Vagina (tissue), 2 donors: Measurements from ENCODE around the gene RTBDN. TPM values are rescaled to one million over a fixed set of nuclear protein-coding genes. Genes with fewer than 3 reads are reported as not detected.

Source experiments
- DNase-seq, 2 donors: peaks; one replicate each; pipeline ENCODE4 v3.0.0-alpha.2; 2017; ENCODE audit errors: extremely low spot score in 2 of 2
- H3K27ac ChIP-seq: fragments of 200-600 bp; sonication (generic); one replicate; pipeline ENCODE4 v1.5.1; 2019
- H3K27me3 ChIP-seq: fragments of 200-600 bp; sonication (generic); one replicate; pipeline ENCODE4 v1.5.1; 2019
- H3K36me3 ChIP-seq, 2 donors: fragments of 200-600 bp; sonication (generic); one replicate each; pipeline ENCODE4 v1.5.1; 2017 to 2019
- H3K4me1 ChIP-seq: fragments of 200-600 bp; sonication (generic); one replicate; pipeline ENCODE4 v1.5.1; 2019
- H3K4me3 ChIP-seq, 2 donors: fragments of 200-600 bp; sonication (generic); 1 replicate in 1 of 2; 2 replicates in 1 of 2; pipeline ENCODE4 v1.5.1; 2016 to 2019
- H3K9me3 ChIP-seq: fragments of 200-600 bp; sonication (generic); one replicate; pipeline ENCODE4 v1.5.1; 2019
- POLR2A ChIP-seq, 2 donors: fragments of 450-650 bp; IDR thresholded peaks; one replicate each; pipeline ENCODE4 v1.6.1; 2017; ENCODE audit warnings: antibody characterized with exemption in 2 of 2, mild to moderate bottlenecking in 2 of 2, moderate library complexity in 2 of 2
- POLR2AphosphoS5 ChIP-seq, 2 donors: sonication (generic); formaldehyde crosslinking; IDR thresholded peaks; one replicate each; pipeline ENCODE4 v1.9.0; 2017; ENCODE audit warnings: antibody characterized with exemption in 2 of 2, mild to moderate bottlenecking in 2 of 2, low read depth in 1 of 2; ENCODE audit not compliant: insufficient read depth in 1 of 2
- intact Hi-C: fragments of 100-400 bp; cut with DNase I; formaldehyde crosslinking; loops from one replicate; pipeline ENCODE4 v1.15.1; 2023
- total RNA-seq: library from RNA; depleted of rRNA; stranded (reverse); fragments of >200 nt; gene quantifications from one replicate; pipeline ENCODE4 v1.2.3, GENCODE V29; 2016
- TF ChIP-seq, protein P1 (sequence below), 3 experiments: fragments of 450-650 bp in 2 of 3; fragments of 200-600 bp in 1 of 3; sonication (generic) in 1 of 3; IDR thresholded peaks; one replicate each; pipeline ENCODE4 v1.5.1; 2017 to 2019; ENCODE audit warnings: antibody characterized with exemption in 3 of 3, mild to moderate bottlenecking in 2 of 3, moderate library complexity in 2 of 3

RTBDN gene
- total RNA-seq, 1 donor from 2014 or later, result 8.8 TPM

GRCh38 chr19:12783849-12784393, 50.5 kb downstream of the RTBDN start:
- DNase-seq, result no peak
- H3K36me3 ChIP-seq, result no peaks in the 10 kb centered on the region
- peak overlapping the region; percentile 97 for H3K27ac ChIP-seq
- H3K9me3 ChIP-seq, result no peaks in the 10 kb centered on the region
- intact Hi-C loops, result no loop called here
- no peaks in the 10 kb centered on the region for H3K27me3 ChIP-seq
- H3K4me3 ChIP-seq, result peak overlapping the region in 1 of 2 donors; percentile 45
- H3K4me1 ChIP-seq, result peaks cover 76% of the 10 kb centered on the region
- no peak for TF ChIP-seq POLR2A (IDR thresholded peaks at IDR 0.05)

DNA sequence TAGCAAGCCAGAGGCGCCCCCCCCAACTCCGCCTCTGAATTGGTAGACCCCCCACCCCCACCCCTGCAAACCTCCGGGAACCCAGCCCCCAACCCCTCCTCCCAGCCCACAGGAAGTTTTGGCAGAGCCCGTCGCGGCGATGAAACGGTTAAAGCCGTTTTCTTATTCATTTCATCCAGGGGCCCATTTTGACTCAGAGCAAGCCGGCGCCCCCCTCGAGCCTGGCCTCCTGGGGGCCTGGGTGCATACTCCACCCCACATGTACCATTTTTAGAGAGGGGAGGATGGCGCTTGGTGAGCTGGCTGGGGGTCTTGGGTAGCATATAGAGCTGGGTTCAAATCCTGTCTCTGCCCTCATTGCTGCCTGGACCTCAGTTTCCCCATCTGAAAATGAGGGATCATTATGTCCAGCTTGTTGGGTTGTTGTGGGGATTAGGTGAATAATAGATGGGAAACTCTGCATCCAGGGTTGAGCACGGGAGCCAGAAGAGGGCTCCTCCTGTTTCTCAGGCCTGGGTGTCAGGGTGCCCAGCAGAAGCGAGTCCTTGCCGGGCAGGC, 51.0 kb downstream of the RTBDN start:
- Histone ChIP-seq H3K27me3 (no peaks in the 10 kb centered on the region), H3K36me3 (no peaks in the 10 kb centered on the region), H3K9me3 (no peaks in the 10 kb centered on the region), H3K4me3 (peak overlapping the region; percentile 45 to 59), H3K27ac (peak overlapping the region; percentile 97), H3K4me1 (peaks cover 76% of the 10 kb centered on the region)
- no peak for DNase-seq
- TF ChIP-seq POLR2AphosphoS5 (IDR thresholded peaks at IDR 0.05; ENCODE audit: insufficient read depth in 1 of 2, low read depth in 1 of 2) (no peak), POLR2A (IDR thresholded peaks at IDR 0.05) (no peak)
- TF ChIP-seq, protein P1, sequence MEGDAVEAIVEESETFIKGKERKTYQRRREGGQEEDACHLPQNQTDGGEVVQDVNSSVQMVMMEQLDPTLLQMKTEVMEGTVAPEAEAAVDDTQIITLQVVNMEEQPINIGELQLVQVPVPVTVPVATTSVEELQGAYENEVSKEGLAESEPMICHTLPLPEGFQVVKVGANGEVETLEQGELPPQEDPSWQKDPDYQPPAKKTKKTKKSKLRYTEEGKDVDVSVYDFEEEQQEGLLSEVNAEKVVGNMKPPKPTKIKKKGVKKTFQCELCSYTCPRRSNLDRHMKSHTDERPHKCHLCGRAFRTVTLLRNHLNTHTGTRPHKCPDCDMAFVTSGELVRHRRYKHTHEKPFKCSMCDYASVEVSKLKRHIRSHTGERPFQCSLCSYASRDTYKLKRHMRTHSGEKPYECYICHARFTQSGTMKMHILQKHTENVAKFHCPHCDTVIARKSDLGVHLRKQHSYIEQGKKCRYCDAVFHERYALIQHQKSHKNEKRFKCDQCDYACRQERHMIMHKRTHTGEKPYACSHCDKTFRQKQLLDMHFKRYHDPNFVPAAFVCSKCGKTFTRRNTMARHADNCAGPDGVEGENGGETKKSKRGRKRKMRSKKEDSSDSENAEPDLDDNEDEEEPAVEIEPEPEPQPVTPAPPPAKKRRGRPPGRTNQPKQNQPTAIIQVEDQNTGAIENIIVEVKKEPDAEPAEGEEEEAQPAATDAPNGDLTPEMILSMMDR (IDR thresholded peaks at IDR 0.05), result no peak
- intact Hi-C loops, result no loop called here

GRCh38 chr19:12782424-12783290, 51.7 kb downstream of the RTBDN start:
- Histone ChIP-seq H3K27ac (peak overlapping the region; percentile 97), H3K4me1 (peaks cover 75% of the 10 kb centered on the region), H3K4me3 (peak overlapping the region; percentile 45 to 59), H3K36me3 (no peaks in the 10 kb centered on the region), H3K9me3 (no peaks in the 10 kb centered on the region), H3K27me3 (no peaks in the 10 kb centered on the region)
- intact Hi-C loops, result no loop called here
- no peak for DNase-seq
- TF ChIP-seq, protein P1 (IDR thresholded peaks at IDR 0.05), result no peak
- TF ChIP-seq POLR2AphosphoS5 (IDR thresholded peaks at IDR 0.05; ENCODE audit: insufficient read depth in 1 of 2, low read depth in 1 of 2) (peak; percentile 21 to 85), POLR2A (IDR thresholded peaks at IDR 0.05) (peak in 1 of 2 donors; percentile 56)

- no peaks in the 10 kb centered on the region for H3K36me3 ChIP-seq
- DNase-seq, result no peak
- no peaks in the 10 kb centered on the region for H3K27me3 ChIP-seq
- TF ChIP-seq, protein P1 (IDR thresholded peaks at IDR 0.05), result no peak
- TF ChIP-seq POLR2A (IDR thresholded peaks at IDR 0.05), result no peak
- TF ChIP-seq POLR2AphosphoS5 (IDR thresholded peaks at IDR 0.05; ENCODE audit: insufficient read depth in 1 of 2, low read depth in 1 of 2), result peak in 1 of 2 donors; percentile 16
- no peaks in the 10 kb centered on the region for H3K9me3 ChIP-seq
- peak overlapping the region; percentile 97 for H3K27ac ChIP-seq
- H3K4me3 ChIP-seq, result peak overlapping the region; percentile 45 to 59
- intact Hi-C loops, result no loop called here
- peaks cover 73% of the 10 kb centered on the region for H3K4me1 ChIP-seq
These were observed 52.3 kb downstream of the RTBDN start for GRCh38 chr19:12782174-12782423.

DNA sequence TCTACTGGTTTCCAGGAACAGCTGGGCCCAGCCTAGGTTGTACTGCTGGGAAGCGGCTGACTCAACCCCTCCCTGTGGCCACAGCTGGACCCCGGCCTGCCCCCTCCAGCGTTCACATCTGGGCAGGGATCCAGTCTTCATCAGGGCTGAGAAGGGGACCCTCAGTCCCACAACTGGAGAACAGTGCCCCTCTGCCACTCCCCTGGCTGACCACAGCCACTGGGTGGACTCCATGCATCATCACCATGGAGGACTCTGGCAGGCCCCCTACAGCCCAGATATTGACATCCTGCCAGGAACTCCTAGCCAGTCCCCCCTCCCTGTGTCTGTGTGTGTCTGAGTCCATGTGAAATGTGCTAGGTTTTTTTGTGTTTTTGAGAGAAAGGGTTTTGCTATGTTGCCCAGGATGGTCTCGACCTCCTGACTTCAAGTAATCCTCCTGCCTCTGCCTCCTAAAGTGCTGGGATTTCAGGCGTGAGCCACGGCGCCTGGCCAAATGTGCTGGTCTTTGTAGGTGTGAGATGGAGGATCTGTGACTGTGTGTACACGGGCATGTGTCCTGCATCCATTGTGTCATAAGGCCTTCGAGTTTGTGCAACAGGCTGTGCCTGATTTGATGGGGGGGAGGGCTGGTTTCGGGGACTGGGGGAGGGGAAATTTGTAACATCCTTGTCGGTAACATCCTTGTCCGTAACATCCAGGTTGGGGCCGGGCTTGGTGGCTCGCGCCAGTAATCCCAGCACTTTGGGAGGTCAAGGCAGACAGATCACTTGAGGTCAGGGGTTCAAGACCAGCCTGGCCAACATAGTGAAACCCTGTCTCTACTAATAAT, 55.0 kb downstream of the RTBDN start:
- peak overlapping the region; percentile 94 for H3K27ac ChIP-seq
- peaks cover 62% of the 10 kb centered on the region for H3K4me1 ChIP-seq
- H3K4me3 ChIP-seq, result peak overlapping the region; percentile 56 to 85
- H3K27me3 ChIP-seq, result no peaks in the 10 kb centered on the region
- no peaks in the 10 kb centered on the region for H3K9me3 ChIP-seq
- intact Hi-C loops, result no loop called here
- DNase-seq, result no peak
- H3K36me3 ChIP-seq, result no peaks in the 10 kb centered on the region
- TF ChIP-seq POLR2AphosphoS5 (IDR thresholded peaks at IDR 0.05; ENCODE audit: insufficient read depth in 1 of 2, low read depth in 1 of 2) (peak in 1 of 2 donors; percentile 52), POLR2A (IDR thresholded peaks at IDR 0.05) (no peak)
